ENCODE data around the gene TUT7.

- no peak for TF ChIP-seq EZH2 (IDR thresholded peaks at IDR 0.05; ENCODE audit: insufficient read depth, poor library complexity, severe bottlenecking)
- TF ChIP-seq EZH2phosphoT487 (IDR thresholded peaks at IDR 0.05; ENCODE audit: insufficient read depth, low read depth), result no peak
Observed at GRCh38 chr9:86303316-86303975, 50.8 kb downstream of the TUT7 start.
